ENCODE data around the gene STK11.

STK11 gene

GRCh38 chr19:1159864-1160595 lies 45.5 kb upstream of the STK11 start:
- no peak for DNase-seq (ENCODE audit: low spot score)

GRCh38 chr19:1161716-1162115 lies 43.9 kb upstream of the STK11 start:
- DNase-seq (ENCODE audit: low spot score): no peak
- peak overlapping the region in 1 of 2 donors; percentile 22 for H3K27ac ChIP-seq
- no peak overlapping the region for H3K4me3 ChIP-seq
- no peak for TF ChIP-seq CTCF (IDR thresholded peaks at IDR 0.05)

More at GRCh38 chr19:1159864-1160595, 45.5 kb upstream of the STK11 start:
- no peak for TF ChIP-seq CTCF (IDR thresholded peaks at IDR 0.05)
- H3K27ac ChIP-seq: no peak overlapping the region
- no peak overlapping the region for H3K4me3 ChIP-seq

GRCh38 chr19:1162404-1163282 lies 42.9 kb upstream of the STK11 start:
- Histone ChIP-seq H3K4me3 (no peak overlapping the region), H3K27ac (peak overlapping the region in 1 of 2 donors; percentile 21)
- no peak for TF ChIP-seq CTCF (IDR thresholded peaks at IDR 0.05)
- DNase-seq (ENCODE audit: low spot score): no peak

- TF ChIP-seq CTCF (IDR thresholded peaks at IDR 0.05): no peak
- no peak for DNase-seq (ENCODE audit: low spot score)
- Histone ChIP-seq H3K4me3 (no peak overlapping the region), H3K27ac (peak overlapping the region in 1 of 2 donors; percentile 43)
Observed at GRCh38 chr19:1163283-1163933, 42.2 kb upstream of the STK11 start.

GRCh38 chr19:1163934-1164683 lies 41.5 kb upstream of the STK11 start:
- DNase-seq (ENCODE audit: low spot score): no peak
- Histone ChIP-seq H3K4me3 (no peak overlapping the region), H3K27ac (peak overlapping the region in 1 of 2 donors; percentile 43)
- no peak for TF ChIP-seq CTCF (IDR thresholded peaks at IDR 0.05)

- H3K4me3 ChIP-seq: no peak overlapping the region
- no peak for TF ChIP-seq CTCF (IDR thresholded peaks at IDR 0.05)
- H3K27ac ChIP-seq: peak overlapping the region in 1 of 2 donors; percentile 48
- no peak for DNase-seq (ENCODE audit: low spot score)
Observed at GRCh38 chr19:1164684-1165531, 40.7 kb upstream of the STK11 start.

Data from coronary artery (tissue), 2 donors.